ENCODE measurements around the gene TXLNA. TPM values are rescaled to one million over a fixed set of nuclear protein-coding genes. Genes with fewer than 3 reads are reported as not detected.

Gene TXLNA
- total RNA-seq, 1 experiment from 2014 or later, result 67.3 TPM

DNA sequence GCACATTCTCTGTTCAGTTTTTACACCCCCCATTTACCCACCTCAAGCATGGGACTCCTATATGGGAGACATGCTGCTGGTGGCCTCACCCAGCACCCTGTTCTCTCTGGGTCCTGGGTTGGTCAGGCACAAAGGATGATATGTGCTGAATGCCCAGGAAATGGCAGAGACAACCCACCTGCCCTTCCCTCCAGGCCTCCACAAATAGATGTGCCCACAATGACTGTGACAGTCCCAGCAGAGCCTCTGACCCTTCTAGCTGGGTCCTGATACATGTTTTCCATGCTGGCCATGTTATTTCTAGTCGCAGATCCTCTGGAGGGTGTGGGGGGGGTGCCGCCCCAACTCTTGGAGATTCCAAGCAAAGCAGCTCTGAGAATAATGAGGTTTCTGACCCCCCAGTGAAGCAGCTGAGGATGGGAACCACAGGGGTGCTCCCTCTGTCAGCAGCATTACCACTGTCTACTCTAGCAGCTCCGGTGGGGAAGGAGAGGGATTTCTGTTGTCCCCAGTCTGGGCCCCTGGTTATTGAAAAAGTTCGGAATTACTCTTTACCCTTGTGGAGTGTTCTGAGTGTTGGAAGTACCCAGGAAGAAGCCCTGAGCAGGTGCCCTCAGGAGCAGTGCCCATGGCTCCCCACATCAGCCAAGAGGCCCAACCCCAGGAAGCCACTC, 19.7 kb downstream of the TXLNA start:
- H3K4ac ChIP-seq (ENCODE audit: low read depth, low read length), result no peak overlapping the region
- Mint-ChIP-seq H3K27ac (no peak overlapping the region; a peak in 1 of 7 replicates), H3K4me1 (peaks cover 36 to 37% of the 10 kb centered on the region in 2 experiments), H3K4me3 (peak overlapping the region in 1 of 2 experiments; percentile 17; a peak in 1 of 5 replicates), H3K9me3 (no peaks in the 10 kb centered on the region), H3K36me3 (ENCODE audit: insufficient read depth in 1 of 3, low read depth in 3 of 3) (peaks cover 20 to 44% (median 37%) of the 10 kb centered on the region in 3 experiments; a peak in 6 of 7 replicates), H3K27me3 (ENCODE audit: low read depth) (peaks cover 5% of the 10 kb centered on the region)
- no peak overlapping the region for H3K9ac ChIP-seq (ENCODE audit: extremely low read depth, insufficient read length, low read length)
- WGBS (ENCODE audit: extremely low coverage, insufficient read length, low lambda C conversion rate), result no CpG with 5 or more reads among the region's 4 CpGs
- no peak overlapping the region for H3K56ac ChIP-seq (ENCODE audit: insufficient read length, low read depth, low read length)
- H2BK20ac ChIP-seq (ENCODE audit: low read depth, low read length, poor library complexity, severe bottlenecking), result no peak overlapping the region
- H2BK5ac ChIP-seq (ENCODE audit: insufficient read length, low read length), result no peak overlapping the region
- H3K4me2 ChIP-seq (ENCODE audit: insufficient read depth, insufficient read length, low read length), result peak overlapping the region; percentile 56
- no peak overlapping the region for H4K5ac ChIP-seq (ENCODE audit: insufficient read length, low read depth, low read length)
- H3K4me1 ChIP-seq (ENCODE audit: insufficient read depth, low read length), result no peaks in the 10 kb centered on the region; the same call in 1 of the 2 replicates
- no peak overlapping the region for H4K91ac ChIP-seq (ENCODE audit: insufficient read length, low read depth, low read length)
- H3K79me2 ChIP-seq (ENCODE audit: insufficient read depth, low read length), result no peaks in the 10 kb centered on the region
- DNase-seq, result no peak
- no peaks in the 10 kb centered on the region for H3K27me3 ChIP-seq (ENCODE audit: insufficient read depth, low read length)
- H2BK15ac ChIP-seq (ENCODE audit: low read depth, low read length), result no peak overlapping the region
- H2BK120ac ChIP-seq (ENCODE audit: low read depth, low read length, poor library complexity, severe bottlenecking), result no peak overlapping the region
- H3K9me3 ChIP-seq (ENCODE audit: control insufficient read depth, low read depth, low read length), result no peaks in the 10 kb centered on the region
- H2AFZ ChIP-seq (ENCODE audit: low read length), result no peak overlapping the region
- H4K8ac ChIP-seq (replicated peaks; ENCODE audit: insufficient read length, low read depth, low read length), result no peak overlapping the region
- no peak overlapping the region for H2AK5ac ChIP-seq (ENCODE audit: insufficient read length, low read length)
- H3K23ac ChIP-seq (ENCODE audit: insufficient read length, low read depth, low read length), result no peak overlapping the region
- H3K79me1 ChIP-seq (ENCODE audit: insufficient read depth, low read depth, low read length, poor library complexity, severe bottlenecking), result no peaks in the 10 kb centered on the region
- H2BK12ac ChIP-seq (ENCODE audit: insufficient read length, low read depth, low read length), result no peak overlapping the region
- H3K27ac ChIP-seq (ENCODE audit: insufficient read length, low read depth, low read length), result no peak overlapping the region
- no peak overlapping the region; the same call in 1 of the 2 replicates for H3K14ac ChIP-seq (ENCODE audit: insufficient read depth, low read length)
- no peaks in the 10 kb centered on the region for H4K20me1 ChIP-seq (ENCODE audit: control insufficient read depth, insufficient read depth, insufficient read length)
- H3T11ph ChIP-seq (ENCODE audit: low read length), result no peak overlapping the region
- TF ChIP-seq, protein P1, sequence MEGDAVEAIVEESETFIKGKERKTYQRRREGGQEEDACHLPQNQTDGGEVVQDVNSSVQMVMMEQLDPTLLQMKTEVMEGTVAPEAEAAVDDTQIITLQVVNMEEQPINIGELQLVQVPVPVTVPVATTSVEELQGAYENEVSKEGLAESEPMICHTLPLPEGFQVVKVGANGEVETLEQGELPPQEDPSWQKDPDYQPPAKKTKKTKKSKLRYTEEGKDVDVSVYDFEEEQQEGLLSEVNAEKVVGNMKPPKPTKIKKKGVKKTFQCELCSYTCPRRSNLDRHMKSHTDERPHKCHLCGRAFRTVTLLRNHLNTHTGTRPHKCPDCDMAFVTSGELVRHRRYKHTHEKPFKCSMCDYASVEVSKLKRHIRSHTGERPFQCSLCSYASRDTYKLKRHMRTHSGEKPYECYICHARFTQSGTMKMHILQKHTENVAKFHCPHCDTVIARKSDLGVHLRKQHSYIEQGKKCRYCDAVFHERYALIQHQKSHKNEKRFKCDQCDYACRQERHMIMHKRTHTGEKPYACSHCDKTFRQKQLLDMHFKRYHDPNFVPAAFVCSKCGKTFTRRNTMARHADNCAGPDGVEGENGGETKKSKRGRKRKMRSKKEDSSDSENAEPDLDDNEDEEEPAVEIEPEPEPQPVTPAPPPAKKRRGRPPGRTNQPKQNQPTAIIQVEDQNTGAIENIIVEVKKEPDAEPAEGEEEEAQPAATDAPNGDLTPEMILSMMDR (conservative IDR thresholded peaks at IDR 0.05), result no peak
- H3K18ac ChIP-seq (ENCODE audit: insufficient read length, low read depth, low read length), result no peak overlapping the region
- H3K23me2 ChIP-seq (ENCODE audit: insufficient read length, low read depth, low read length, poor library complexity, severe bottlenecking), result peaks cover 3% of the 10 kb centered on the region

Data from H9 (cell line).